AG04450 (cell line): ENCODE data around the gene SUMO4. TPM values are rescaled to one million over a fixed set of nuclear protein-coding genes. Genes with fewer than 3 reads are reported as not detected.

ENCODE experiments used
- CTCF ChIA-PET: fragments of 300-600, 350-600 bp; formaldehyde crosslinking; extraction: SDS; loops from one replicate; lab custom pipeline; 2022; ENCODE audit warnings: antibody characterized with exemption, inconsistent platforms; lab: Charles Lee
- POLR2A ChIA-PET: fragments of 350-600 bp; formaldehyde crosslinking; extraction: SDS; loops from one replicate; lab custom pipeline; 2021; ENCODE audit warnings: antibody characterized with exemption, inconsistent platforms; lab: Yijun Ruan, JAX
- DNase-seq: peaks from one replicate; pipeline ENCODE4 v3.0.0-alpha.2; 2011; ENCODE audit warnings: low read depth, low spot score
- H3K27ac ChIP-seq: one replicate; pipeline ENCODE4 v1.5.1; 2012; ENCODE audit warnings: low read depth, low read length, control low read depth
- H3K27me3 ChIP-seq: one replicate; pipeline ENCODE4 v1.6.0; 2012; ENCODE audit warnings: low read length; ENCODE audit not compliant: control insufficient read depth, insufficient read depth
- H3K4me3 ChIP-seq: 2 replicates; pipeline ENCODE4 v1.5.1; 2011; ENCODE audit warnings: mild to moderate bottlenecking, low read depth, low read length, control low read depth
- H3K9me3 ChIP-seq: 2 replicates; pipeline ENCODE4 v1.5.1; 2012; ENCODE audit warnings: low read length; ENCODE audit not compliant: control insufficient read depth, insufficient read depth
- polyA plus RNA-seq: library from polyadenylated mRNA; depleted of rRNA; stranded (reverse); fragments of >200 nt; gene quantifications from 2 replicates; pipeline ENCODE4 v1.2.3, GENCODE V29; 2011
- TF ChIP-seq, protein P1 (sequence below): IDR thresholded peaks from 2 replicates; pipeline ENCODE4 v1.5.1; 2011; ENCODE audit warnings: low read depth, low read length, control low read depth, inconsistent platforms

The SUMO4 gene
- polyA plus RNA-seq, 1 experiment, result 0.17 TPM

DNA sequence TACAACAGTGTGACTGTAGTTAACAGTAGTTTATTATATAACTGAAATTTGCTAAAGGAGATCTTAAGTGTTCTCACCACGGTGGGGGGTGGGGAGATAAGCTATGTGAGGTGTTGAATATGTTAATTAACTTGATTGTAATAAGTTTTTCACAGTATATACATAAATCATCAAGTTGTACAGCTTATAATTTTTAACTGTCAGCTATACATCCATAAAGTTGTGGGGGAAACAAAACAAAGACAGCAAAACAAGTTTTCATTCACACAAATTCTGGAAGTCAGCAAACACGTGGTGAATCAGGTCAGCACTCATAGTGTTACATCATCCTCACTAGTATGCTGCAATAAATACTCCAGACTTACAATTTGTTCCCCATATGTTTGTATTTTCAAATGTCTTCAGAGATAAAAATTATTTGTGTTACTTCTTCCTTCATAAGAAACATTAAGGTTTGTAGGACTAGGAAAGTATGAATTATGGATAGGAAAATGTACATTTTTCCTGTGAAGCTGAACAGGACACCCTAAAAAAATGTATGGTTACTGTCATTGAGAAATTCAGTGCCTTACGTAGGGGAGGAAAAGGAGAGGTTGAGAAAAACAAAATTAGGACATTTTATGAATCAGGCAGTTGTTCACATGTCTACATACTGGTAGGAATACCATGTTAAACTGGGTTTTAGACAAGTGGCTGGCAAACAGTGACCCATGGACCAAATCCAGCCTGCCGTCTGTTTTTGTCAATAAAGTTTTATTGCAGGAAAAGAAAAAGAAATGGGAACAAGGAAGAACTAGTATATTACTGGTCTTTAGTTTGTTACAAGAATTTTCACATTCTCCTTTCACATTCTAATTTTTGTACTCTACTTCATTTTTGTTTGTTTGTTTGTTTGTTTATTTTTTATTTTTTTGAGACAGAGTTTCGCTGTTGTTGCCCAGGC, 6.0 kb downstream of the SUMO4 start:
- TF ChIP-seq, protein P1, sequence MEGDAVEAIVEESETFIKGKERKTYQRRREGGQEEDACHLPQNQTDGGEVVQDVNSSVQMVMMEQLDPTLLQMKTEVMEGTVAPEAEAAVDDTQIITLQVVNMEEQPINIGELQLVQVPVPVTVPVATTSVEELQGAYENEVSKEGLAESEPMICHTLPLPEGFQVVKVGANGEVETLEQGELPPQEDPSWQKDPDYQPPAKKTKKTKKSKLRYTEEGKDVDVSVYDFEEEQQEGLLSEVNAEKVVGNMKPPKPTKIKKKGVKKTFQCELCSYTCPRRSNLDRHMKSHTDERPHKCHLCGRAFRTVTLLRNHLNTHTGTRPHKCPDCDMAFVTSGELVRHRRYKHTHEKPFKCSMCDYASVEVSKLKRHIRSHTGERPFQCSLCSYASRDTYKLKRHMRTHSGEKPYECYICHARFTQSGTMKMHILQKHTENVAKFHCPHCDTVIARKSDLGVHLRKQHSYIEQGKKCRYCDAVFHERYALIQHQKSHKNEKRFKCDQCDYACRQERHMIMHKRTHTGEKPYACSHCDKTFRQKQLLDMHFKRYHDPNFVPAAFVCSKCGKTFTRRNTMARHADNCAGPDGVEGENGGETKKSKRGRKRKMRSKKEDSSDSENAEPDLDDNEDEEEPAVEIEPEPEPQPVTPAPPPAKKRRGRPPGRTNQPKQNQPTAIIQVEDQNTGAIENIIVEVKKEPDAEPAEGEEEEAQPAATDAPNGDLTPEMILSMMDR, result no peak
- no peak for DNase-seq
- ChIA-PET CTCF (interaction anchor here (2.7 kb wide), 1 partner anchor 378 kb away, joined by 6 read pairs; no protein-coding TSS in a partner anchor), POLR2A (no interaction called here)
- H3K4me3 ChIP-seq, result no peak overlapping the region
- no peaks in the 10 kb centered on the region for H3K27me3 ChIP-seq
- H3K9me3 ChIP-seq, result no peaks in the 10 kb centered on the region
- H3K27ac ChIP-seq, result no peak overlapping the region

DNA sequence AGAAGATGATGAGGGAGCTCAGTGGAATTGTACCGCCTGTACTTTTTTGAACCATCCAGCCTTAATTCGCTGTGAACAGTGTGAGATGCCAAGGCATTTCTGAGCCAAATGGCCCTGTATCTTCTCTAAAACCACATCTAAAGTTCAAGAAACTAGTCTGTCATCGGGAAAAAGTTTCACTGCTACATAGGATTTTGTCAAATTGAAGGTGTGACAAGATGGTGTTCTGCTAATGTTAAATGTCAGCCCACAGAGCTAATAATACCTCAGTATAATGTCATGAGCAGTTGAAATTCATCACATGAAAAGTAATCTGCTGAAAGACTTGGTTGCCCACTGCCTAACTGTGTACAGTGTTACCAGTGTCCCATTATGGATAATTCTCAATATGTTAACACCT, 9.6 kb downstream of the SUMO4 start:
- ChIA-PET CTCF (interaction anchor here (0.8 kb wide), 2 partner anchors 17 to 383 kb away, joined by 3 read pairs; no protein-coding TSS in a partner anchor), POLR2A (no interaction called here)
- DNase-seq, result no peak
- H3K27ac ChIP-seq, result no peak overlapping the region
- TF ChIP-seq, protein P1, result no peak
- H3K9me3 ChIP-seq, result no peaks in the 10 kb centered on the region
- no peak overlapping the region for H3K4me3 ChIP-seq
- H3K27me3 ChIP-seq, result no peaks in the 10 kb centered on the region

DNA sequence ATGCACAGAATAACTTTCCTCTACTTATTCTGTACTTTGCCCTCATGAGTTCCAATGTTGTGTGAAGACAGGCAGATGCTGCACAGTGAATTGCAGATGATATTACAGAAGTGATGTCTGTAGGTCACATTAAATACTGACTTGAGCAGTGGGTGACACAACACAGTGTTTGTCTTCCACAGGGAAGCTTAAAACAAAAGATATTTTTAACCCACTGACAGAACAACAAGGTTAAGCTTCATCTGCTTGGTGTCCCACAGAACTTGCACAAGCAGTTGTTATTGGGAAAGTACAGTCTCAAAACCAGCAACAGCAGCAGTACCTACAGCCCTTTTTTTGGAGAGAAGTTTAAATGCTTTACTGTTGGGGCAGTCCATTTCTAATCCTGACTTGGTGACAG, 10.5 kb downstream of the SUMO4 start:
- TF ChIP-seq, protein P1, result no peak
- H3K27me3 ChIP-seq, result no peaks in the 10 kb centered on the region
- POLR2A ChIA-PET, result no interaction called here
- DNase-seq, result no peak
- H3K4me3 ChIP-seq, result no peak overlapping the region
- no peak overlapping the region for H3K27ac ChIP-seq
- CTCF ChIA-PET, result no interaction called here
- peaks cover 4% of the 10 kb centered on the region; the same call in 1 of the 2 replicates for H3K9me3 ChIP-seq

DNA sequence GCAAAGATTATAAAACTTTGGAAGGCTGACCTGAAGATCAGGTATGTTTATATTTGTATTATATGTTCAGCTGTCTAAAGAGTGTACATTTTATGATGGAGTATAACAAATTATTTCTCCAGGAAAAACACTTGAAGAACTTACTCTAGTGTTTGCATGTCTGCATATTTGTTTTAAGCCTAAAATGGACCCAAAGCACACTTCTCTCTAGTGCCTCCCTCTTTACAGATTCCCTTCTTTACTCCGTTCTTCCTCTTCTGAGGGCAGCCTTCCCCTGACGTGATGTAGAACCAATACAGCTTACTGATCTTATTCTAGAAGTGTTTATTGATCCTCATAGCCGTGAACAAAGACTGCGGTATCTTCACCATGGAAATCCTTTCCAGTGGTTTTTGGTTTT, 13.9 kb downstream of the SUMO4 start:
- Histone ChIP-seq H3K9me3 (peaks cover 4% of the 10 kb centered on the region; the same call in 1 of the 2 replicates), H3K27ac (no peak overlapping the region), H3K27me3 (no peaks in the 10 kb centered on the region), H3K4me3 (no peak overlapping the region)
- CTCF ChIA-PET, result interaction anchor here (0.8 kb wide), 1 partner anchor 332 kb away, joined by 3 read pairs; no protein-coding TSS in a partner anchor
- DNase-seq, result no peak
- POLR2A ChIA-PET, result no interaction called here
- TF ChIP-seq, protein P1, result no peak

DNA sequence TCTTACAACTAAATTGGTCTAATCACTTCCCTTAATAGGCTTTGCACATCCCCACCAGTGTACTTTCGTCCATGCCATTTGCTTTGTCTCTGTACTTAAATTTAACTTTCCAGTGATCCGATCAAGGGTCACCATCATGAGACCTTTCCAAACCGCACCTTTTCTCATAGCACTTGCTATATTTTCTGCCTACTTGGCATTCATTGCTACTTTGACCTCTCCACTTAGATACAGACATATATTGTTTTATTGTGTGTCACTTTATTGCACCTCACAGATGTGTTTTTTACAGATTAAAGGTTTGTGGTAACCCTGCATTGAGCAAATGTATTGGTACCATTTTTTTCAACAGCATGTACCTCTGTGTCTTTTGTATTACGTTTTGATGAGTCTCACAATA, 14.8 kb downstream of the SUMO4 start:
- Histone ChIP-seq H3K4me3 (no peak overlapping the region), H3K27me3 (no peaks in the 10 kb centered on the region), H3K27ac (no peak overlapping the region), H3K9me3 (peaks cover 4% of the 10 kb centered on the region; the same call in 1 of the 2 replicates)
- POLR2A ChIA-PET, result no interaction called here
- CTCF ChIA-PET, result no interaction called here
- no peak for DNase-seq
- TF ChIP-seq, protein P1, result no peak
